Measurements from ENCODE around the gene EHBP1. TPM values are rescaled to one million over a fixed set of nuclear protein-coding genes. Genes with fewer than 3 reads are reported as not detected.
"Not testable (repeated sequence)": the region's sequence is repeated elsewhere in the genome, so short reads cannot be mapped to it uniquely, and the experiment has no call there.

EHBP1 gene
- total and polyA plus RNA-seq, 11 donors, result 5.2 to 34.2 (median 18.1) TPM

DNA sequence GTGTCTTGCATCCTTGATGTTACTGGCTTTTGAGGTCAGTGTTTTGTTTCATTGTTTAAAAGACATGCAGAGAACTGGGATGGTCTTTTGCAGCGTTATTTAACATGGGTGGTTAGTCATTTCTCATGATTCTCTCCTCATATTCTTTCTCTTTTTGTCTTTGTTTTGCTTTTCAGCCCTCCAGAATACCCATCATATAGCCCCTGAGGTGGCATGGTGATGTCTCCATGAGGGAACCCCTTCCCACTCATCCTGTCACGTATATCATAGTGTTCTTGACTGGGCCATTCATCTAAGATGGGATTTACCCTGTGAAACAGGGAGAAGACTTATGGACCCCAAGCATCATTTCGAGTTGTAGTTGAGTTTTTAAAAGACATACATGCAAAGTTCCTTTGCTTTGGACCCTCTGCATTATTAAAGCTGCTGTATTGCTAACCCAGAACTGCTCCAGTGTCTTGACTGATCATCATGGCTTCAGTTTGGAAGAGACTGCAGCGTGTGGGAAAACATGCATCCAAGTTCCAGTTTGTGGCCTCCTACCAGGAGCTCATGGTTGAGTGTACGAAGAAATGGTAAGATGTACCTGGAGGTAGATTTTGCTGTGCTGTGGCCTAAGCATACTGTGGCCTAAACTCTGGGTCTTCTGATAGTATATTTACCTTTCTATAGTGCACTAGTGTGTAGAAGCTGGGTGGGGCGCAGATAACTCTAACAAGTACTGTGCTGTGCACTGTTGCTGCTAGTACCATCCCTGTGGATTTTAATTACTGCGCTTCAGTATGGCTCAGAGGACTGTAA, 1.4 kb downstream of the EHBP1 start:
- Histone ChIP-seq H3K9me3 (no peaks in the 10 kb centered on the region), H3K27ac (peak overlapping the region in 3 of 12 donors; percentile 83 to 94 (median 93)), H3K27me3 (no peaks in the 10 kb centered on the region), H3K4me3 (peak overlapping the region in 11 of 12 donors; percentile 67 to 97 (median 83)), H3K36me3 (peaks cover 0 to 4% (median 0%) of the 10 kb centered on the region in 9 donors), H3K4me1 (peaks cover 0 to 49% (median 18%) of the 10 kb centered on the region in 12 donors)
- WGBS, 4 donors, result 78 to 84% (median 82%) methylated on average over 7 of the region's 7 CpGs
- TF ChIP-seq POLR2A (IDR thresholded peaks at IDR 0.05), result no peak
- TF ChIP-seq, protein P1, sequence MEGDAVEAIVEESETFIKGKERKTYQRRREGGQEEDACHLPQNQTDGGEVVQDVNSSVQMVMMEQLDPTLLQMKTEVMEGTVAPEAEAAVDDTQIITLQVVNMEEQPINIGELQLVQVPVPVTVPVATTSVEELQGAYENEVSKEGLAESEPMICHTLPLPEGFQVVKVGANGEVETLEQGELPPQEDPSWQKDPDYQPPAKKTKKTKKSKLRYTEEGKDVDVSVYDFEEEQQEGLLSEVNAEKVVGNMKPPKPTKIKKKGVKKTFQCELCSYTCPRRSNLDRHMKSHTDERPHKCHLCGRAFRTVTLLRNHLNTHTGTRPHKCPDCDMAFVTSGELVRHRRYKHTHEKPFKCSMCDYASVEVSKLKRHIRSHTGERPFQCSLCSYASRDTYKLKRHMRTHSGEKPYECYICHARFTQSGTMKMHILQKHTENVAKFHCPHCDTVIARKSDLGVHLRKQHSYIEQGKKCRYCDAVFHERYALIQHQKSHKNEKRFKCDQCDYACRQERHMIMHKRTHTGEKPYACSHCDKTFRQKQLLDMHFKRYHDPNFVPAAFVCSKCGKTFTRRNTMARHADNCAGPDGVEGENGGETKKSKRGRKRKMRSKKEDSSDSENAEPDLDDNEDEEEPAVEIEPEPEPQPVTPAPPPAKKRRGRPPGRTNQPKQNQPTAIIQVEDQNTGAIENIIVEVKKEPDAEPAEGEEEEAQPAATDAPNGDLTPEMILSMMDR (IDR thresholded peaks at IDR 0.05), result no peak
- intact Hi-C loops (cut with DNase I), result loop anchor here (2.0 to 10.0 kb wide), 10 partner anchors 65 to 252 kb away; partner anchors contain the start of gene TMEM17 (in 4 of the 10)
- DNase-seq, result no peak
- ATAC-seq, result no peak

GRCh38 chr2:62708751-62709150, 3.2 kb downstream of the EHBP1 start:
- Histone ChIP-seq H3K4me3 (peak overlapping the region in 1 of 12 donors; percentile 78), H3K9me3 (no peaks in the 10 kb centered on the region), H3K27ac (no peak overlapping the region), H3K27me3 (no peaks in the 10 kb centered on the region), H3K4me1 (peaks cover 0 to 52% (median 18%) of the 10 kb centered on the region in 12 donors), H3K36me3 (peaks cover 0 to 4% (median 0%) of the 10 kb centered on the region in 9 donors)
- intact Hi-C loops (cut with DNase I), result loop anchor here in 9 of 10 donors (5.0 to 10.0 kb wide), 9 partner anchors 64 to 254 kb away; partner anchors contain the start of gene TMEM17 (in 4 of the 9)
- no peak for DNase-seq
- ATAC-seq, result no peak
- 83 to 97% (median 92%) methylated on average over 1 of the region's 1 CpG for WGBS, 4 donors
- no peak for TF ChIP-seq POLR2A (IDR thresholded peaks at IDR 0.05)
- TF ChIP-seq, protein P1 (IDR thresholded peaks at IDR 0.05), result no peak

GRCh38 chr2:62711832-62712494, 6.5 kb downstream of the EHBP1 start:
- no peak for ATAC-seq
- intact Hi-C loops (cut with DNase I), result loop anchor here in 1 of 10 donors (10.0 kb wide), 1 partner anchor 53 kb away; no protein-coding TSS in a partner anchor
- no peak for TF ChIP-seq POLR2A (IDR thresholded peaks at IDR 0.05)
- TF ChIP-seq, protein P1 (IDR thresholded peaks at IDR 0.05), result no peak
- H3K4me3 ChIP-seq, result no peak overlapping the region
- no peaks in the 10 kb centered on the region for H3K9me3 ChIP-seq
- no peaks in the 10 kb centered on the region for H3K27me3 ChIP-seq
- WGBS, 4 donors, result 95 to 98% (median 96%) methylated on average over 1 of the region's 1 CpG
- H3K4me1 ChIP-seq, result peaks cover 0 to 43% (median 8%) of the 10 kb centered on the region in 12 donors
- peaks cover 0 to 4% (median 0%) of the 10 kb centered on the region in 9 donors for H3K36me3 ChIP-seq
- no peak overlapping the region for H3K27ac ChIP-seq
- no peak for DNase-seq

GRCh38 chr2:62713196-62713595, 7.7 kb downstream of the EHBP1 start:
- not testable (repeated sequence) for ATAC-seq
- 92 to 97% (median 95%) methylated on average over 3 of the region's 3 CpGs for WGBS, 4 donors

More at GRCh38 chr2:62713196-62713595, 7.7 kb downstream of the EHBP1 start:
- H3K4me3 ChIP-seq, H3K9me3 ChIP-seq, DNase-seq, H3K27me3 ChIP-seq, H3K36me3 ChIP-seq, H3K27ac ChIP-seq: not testable (repeated sequence)
- H3K4me1 ChIP-seq, result peaks cover 0 to 31% (median 0%) of the 10 kb centered on the region in 12 donors
- intact Hi-C loops (cut with DNase I), result loop anchor here in 1 of 10 donors (10.0 kb wide), 1 partner anchor 52 kb away; no protein-coding TSS in a partner anchor
